Umbilical cord (tissue), 2 donors: Measurements from ENCODE around the gene TACR2. TPM values are rescaled to one million over a fixed set of nuclear protein-coding genes. Genes with fewer than 3 reads are reported as not detected.

Experiments used
- DNase-seq: peaks from one replicate; pipeline ENCODE4 v3.0.0-alpha.2; 2015; ENCODE audit warnings: low spot score
- total RNA-seq: library from RNA; depleted of rRNA; stranded (reverse); fragments of >200 nt; gene quantifications from one replicate; pipeline ENCODE4 v1.2.3, GENCODE V29; 2014; ENCODE audit warnings: low replicate concordance; ENCODE audit not compliant: insufficient read depth

The TACR2 gene
- total RNA-seq, 1 donor from 2014 or later, result 7.9 TPM

DNA sequence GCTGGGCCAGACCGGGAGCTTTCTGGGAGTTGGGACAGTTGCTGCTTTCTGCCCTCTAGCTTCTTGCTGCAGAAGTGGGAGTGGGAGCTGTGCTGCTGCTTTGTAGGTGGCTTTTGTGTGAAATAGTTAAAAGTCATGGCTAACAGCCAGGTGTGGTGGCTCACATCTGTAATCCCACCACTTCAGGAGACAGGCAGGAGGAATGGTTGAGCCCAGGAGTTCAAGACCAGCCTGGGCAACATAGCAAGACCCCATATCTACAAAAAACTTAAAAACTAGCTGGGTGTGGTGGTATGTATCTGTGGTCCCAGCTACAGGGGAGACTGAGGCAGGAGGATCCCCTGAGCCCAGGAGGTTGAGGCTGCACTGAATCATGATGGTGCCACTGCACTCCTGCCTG lies 13.7 kb downstream of the TACR2 start:
- DNase-seq, result no peak

DNA sequence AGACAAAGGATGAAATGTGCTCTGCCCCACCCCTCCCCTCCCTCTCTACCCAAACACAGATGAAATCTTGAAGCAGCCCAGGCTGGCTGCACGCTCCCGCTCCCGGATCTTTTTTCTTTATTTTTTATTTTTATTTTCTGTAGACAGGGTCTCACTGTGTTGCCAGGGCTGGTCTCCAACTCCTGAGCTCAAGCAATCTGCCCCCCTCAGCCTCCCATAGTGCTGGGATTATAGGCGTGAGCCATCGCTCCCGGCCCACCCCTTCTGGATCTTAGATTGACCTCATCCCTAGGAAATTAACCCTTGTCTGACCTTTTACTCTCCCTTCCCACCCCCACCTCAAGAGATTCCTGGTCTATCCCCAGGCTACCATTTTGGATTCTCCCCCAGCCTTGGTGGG lies 14.3 kb downstream of the TACR2 start:
- DNase-seq, result peak; percentile 59

DNA sequence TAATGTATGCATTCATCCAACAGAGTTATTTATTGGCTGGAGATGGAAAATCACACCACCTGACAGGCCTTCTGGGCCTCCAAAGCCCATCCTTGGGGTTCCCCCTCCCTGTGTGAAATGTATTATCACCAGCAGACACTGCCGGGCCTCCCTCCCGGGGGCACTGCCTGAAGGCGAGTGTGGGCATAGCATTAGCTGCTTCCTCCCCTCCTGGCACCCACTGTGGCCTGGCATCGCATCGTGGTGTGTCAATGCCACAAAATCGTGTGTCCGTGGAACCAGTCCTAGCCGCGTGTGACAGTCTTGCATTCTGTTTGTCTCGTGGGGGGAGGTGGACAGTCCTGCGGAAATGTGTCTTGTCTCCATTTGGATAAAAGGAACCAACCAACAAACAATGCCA lies 15.3 kb downstream of the TACR2 start:
- no peak for DNase-seq

DNA sequence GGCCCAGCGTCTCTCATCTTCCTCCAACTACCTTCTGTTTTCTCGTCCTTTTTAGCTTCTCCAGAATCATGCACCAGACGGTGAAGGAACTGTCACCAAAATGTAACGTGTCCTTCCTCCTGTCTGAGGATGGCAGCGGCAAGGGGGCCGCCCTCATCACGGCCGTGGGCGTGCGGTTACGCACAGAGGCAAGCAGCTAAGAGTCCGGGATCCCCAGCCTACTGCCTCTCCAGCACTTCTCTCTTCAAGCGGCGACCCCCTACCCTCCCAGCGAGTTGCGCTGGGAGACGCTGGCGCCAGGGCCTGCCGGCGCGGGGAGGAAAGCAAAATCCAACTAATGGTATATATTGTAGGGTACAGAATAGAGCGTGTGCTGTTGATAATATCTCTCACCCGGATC lies 15.8 kb downstream of the TACR2 start:
- DNase-seq, result no peak

DNA sequence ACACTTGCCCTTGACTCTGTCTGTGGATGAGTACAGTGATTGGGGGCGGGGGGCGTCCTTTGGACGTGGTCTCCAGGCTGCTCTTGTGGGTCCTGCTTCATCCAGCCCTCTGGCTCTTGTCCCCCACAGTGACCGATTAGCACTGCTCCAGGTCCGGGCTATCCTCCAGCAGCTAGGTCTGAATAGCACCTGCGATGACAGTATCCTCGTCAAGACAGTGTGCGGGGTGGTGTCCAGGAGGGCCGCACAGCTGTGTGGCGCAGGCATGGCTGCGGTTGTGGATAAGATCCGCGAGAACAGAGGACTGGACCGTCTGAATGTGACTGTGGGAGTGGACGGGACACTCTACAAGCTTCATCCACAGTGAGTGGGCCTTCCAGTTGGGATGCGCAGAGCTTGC lies 18.3 kb downstream of the TACR2 start:
- DNase-seq, result no peak

DNA sequence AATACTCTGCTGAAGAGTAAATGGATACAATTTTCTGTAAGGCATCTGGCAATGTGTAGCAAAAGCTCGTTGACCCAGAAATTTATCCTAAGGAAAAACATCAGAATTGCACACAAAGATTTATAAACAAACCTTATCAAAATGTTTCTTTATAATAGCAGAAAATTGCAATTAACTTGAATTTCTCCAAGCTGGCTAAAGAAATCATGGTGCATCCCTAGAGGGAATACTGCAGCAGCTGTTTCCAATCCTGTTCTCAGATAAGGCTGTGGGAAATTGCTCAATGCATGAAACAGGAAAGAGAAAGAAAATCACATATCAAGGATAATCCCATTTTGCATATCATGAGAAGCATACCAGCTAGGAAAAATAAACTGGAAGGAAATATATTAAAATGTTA lies 18.7 kb downstream of the TACR2 start:
- peak; percentile 85 for DNase-seq

DNA sequence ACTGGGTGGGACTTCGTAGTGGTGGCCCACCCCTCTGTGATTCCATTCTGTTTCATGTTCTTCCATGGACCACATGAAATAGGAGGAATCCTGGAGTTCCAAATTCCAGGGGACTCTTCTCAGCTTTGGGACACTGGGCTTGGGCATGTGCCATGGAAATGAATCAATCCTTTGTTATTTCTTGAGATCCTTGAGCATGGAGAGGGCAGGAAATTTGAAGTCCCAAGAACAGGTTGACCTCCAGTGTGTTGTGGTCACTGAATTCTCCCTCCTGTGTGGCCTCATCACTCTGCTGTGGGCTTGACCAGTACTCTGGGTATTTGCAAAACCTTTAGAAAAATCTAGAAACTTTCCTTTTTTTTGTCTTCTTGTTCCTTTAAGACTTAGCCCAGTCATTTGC lies 22.7 kb downstream of the TACR2 start:
- no peak for DNase-seq

DNA sequence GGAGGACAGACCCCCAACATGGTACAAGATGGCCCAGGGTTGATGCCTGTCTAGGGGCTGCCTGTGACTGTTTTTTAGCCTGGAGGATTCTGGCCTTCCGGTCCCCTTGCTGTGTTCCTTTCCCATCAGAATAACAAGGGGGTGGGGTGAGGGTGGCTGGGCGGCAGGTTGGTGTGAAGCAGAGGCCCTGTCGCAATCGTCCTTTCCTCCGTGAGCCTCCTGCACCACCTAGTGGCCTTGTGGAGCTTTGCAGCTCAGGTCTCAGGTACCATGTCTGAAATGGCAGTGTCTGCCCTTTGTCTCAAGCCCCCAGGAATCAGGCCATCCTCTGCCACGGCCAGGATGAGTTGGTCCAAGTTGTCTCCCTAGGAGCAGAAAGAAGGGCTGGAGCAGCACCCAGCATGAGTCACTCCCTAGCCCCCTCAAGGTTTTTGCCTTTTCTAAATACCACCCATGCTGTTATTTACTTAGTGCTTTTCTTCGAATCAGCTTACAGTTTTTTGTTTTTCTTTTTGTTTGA lies 24.2 kb downstream of the TACR2 start:
- peak; percentile 85 for DNase-seq

DNA sequence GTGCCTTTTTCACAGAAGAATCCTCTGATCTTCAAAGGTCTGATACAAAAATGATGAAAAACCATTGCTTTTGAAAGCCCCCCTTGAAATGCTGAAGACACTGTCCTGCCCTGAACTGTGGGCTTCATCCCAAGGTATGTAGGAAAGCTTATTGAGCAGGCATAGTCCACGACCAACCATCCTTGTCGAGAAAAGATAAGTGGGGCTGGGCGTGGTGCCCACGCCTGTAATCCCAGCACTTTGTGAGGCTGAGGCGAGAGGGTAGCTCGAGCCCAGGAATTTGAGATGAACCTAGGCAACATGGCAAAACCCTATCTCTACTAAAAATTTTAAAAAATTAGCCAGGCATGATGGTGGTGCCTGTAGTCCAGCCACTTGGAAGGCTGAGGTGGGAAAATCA lies 25.6 kb downstream of the TACR2 start:
- no peak for DNase-seq

DNA sequence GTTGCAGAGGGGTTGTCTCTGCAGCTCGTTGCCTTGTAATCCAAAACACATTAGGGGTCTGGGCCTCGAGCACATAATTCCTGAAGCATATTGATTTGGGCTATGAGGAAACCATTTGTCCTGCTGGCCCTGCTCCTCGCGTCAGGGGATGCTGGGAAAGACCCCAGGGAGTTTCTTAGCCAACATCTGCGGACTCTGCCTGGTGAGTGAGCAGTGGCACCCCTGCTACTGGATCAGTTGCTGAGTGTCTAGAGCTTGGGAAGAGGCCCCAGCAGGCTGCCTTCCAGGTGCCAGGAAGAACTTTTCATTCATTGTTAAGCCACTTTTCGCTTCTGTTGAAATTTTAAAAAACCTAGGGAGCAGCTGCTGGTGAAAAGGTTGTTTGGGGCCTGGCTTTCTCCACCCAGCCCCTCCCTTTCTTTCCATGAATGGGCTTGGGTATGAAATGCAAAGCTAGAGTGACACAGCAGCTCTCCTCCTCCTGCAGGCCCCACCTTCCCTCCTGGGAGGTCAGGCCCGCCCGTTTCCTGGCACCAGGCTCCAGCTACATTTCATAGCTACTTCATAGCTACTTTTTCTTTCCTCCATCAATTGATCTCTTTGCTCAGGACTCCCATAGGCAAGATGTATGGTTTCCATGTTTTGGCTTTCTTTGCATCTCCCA lies 26.8 kb downstream of the TACR2 start:
- no peak for DNase-seq

DNA sequence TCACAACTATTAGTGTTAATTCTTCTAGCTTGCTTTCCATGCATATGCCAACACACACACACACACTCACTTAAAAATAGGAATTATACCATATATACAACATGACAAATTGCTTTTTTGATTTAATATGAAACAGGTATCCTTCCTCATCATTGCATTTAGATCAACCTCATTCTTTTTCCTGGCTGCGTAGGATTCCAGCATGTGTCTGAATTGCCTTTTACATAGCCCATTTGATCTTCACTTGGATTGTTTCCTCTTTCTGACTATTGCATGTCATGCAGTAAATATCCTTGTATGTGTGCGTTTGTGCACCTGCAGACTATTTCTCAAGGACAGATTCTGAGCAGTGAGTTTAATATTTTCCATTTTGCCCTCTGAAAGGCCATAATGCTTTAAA lies 28.2 kb downstream of the TACR2 start:
- no peak for DNase-seq

DNA sequence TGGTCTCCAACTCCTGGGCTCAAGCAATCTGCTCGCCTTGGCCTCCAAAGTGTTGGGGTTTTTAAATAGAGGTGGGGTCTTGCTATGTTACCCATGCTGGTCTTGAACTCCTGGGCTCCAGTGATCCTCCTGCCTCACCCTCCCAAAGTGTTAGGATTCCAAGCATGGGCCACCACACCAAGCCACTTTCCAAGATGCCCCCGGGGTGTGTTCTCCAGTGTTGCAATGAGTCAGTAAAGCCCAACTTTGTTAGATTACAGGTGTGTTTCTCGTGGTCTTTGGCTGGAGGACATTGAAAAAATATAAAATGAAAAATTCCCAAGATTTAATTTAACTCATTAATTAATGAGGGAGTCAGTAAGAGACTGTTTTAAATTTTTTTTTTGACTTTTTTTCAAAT lies 29.2 kb downstream of the TACR2 start:
- DNase-seq, result no peak

DNA sequence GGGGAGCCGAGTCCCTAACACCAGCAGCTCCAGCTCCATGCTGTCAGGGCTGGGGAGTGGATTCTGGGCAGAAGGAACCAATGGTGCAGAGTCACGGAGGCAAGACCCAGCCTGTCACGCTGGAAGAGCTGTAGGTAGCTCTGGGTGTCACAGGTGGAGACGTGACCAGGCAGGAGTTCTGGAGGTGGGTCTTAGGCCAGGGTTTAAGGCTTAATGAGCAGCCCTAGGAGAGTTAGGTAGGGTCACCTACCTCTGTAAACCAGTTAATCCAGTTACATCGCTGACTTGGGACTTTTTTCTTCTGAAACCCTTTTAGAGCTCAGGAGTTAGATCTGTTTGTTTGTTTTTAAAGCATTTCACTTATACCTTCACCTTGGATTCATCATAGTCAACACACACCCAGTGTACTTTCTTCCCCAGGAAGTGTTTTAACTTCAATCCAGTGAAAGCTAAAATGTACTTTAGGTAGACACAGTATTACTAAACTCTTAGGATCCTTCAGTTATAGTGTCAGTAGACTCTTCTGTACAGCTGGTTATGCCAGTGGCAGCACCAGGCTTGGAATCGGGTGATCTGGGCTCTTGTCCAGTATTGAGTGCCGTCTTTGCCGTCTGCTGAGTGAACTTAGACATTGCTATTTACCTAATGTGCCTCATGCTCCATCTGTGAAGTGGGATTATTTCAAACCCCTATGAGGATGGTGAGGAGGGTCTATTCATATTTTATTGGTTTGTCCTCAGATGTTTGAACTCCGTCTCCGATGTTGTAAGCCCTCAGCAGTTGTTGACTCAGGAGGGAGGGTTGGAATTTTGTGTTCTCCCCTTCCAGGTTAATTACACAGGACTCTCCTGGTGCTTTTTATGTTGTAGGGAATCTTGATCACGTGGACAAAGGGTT lies 31.0 kb downstream of the TACR2 start:
- peak; percentile 63 for DNase-seq

DNA sequence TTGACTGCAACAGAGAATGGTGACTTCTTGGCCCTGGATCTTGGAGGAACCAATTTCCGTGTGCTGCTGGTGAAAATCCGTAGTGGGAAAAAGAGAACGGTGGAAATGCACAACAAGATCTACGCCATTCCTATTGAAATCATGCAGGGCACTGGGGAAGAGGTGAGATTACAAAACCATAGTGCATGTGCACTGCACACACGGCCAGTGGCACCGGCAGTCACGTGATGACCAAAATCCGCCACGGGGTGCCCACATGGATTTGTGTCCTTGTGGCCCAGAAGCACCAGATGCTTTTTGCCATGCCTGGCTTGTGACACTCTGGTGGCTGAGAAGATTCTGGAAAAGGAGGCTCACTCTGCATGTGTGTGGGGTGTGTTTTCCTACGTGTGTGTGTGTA lies 32.4 kb downstream of the TACR2 start:
- no peak for DNase-seq

DNA sequence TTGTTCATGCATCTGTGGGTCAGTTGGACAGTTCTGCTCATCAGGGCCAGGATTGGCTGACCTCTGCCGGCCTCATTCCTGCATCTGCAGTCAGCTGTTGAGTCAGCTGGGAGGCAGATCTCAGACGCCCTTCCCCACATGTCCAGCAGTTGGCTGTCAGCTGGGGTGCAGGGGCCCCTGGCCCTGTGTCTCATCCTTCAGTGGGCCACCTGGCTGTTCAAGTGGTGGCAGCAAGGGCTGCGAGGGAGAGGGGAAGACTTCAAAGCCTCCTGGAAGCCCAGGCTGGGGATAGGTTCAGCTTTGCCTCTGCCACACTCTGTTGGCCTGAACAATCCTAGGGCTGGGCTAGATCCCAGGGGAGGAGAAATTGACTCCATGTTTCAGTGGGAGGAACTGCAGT lies 33.2 kb downstream of the TACR2 start:
- no peak for DNase-seq

DNA sequence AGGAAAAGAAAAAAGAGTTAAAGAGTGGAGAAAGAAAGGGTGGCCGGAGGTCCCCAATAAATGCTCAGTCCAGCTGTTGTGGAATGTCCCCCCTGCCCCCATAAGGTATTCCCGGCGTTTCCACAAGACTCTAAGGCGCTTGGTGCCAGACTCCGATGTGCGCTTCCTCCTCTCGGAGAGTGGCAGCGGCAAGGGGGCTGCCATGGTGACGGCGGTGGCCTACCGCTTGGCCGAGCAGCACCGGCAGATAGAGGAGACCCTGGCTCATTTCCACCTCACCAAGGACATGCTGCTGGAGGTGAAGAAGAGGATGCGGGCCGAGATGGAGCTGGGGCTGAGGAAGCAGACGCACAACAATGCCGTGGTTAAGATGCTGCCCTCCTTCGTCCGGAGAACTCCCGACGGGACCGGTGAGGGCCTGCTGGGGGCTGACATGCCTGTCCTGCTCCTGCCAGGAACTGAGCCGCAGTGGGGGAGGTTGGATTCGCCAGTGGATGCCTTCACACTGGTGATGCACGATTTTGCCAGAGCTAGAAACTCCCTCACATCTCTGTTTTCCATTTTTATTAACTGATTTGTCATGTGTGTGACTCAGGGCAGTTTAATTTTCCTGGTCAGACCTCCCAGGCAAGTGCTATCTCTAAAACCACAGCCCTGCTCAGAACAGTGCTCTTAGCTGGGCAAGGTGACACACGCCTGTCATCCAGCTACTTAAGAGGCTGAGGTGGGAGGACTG lies 34.2 kb downstream of the TACR2 start:
- DNase-seq, result no peak

DNA sequence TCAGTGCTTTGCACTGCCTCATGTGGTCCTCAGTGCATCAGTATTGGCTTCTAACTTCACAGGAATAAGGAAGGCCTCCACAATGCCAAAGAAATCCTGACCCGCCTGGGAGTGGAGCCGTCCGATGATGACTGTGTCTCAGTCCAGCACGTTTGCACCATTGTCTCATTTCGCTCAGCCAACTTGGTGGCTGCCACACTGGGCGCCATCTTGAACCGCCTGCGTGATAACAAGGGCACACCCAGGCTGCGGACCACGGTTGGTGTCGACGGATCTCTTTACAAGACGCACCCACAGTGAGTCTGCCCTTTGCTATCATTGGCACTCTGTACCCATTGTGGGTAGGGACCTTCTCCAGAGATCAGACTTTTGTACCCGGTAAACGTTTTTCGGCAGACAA lies 36.9 kb downstream of the TACR2 start:
- DNase-seq, result no peak

DNA sequence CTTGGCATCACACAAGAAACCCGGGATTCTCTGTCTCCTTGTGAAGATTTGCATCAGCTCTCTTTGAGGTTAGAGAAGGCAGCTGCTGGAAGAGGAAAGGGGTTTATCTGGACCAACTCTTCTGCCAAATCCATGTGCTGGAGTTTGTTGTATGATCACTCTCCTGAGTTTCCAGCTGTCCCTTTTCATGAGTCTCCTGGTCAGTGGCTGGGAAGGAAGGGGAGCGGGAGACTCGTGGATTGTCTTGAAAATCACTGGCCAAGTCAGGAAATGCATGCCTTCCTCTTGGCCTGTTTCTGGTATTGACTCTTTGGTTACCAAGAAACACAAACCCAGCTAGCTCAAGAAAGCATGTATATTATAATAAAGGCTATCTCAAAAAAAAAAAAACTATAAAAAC lies 38.8 kb downstream of the TACR2 start:
- peak; percentile 81 for DNase-seq

DNA sequence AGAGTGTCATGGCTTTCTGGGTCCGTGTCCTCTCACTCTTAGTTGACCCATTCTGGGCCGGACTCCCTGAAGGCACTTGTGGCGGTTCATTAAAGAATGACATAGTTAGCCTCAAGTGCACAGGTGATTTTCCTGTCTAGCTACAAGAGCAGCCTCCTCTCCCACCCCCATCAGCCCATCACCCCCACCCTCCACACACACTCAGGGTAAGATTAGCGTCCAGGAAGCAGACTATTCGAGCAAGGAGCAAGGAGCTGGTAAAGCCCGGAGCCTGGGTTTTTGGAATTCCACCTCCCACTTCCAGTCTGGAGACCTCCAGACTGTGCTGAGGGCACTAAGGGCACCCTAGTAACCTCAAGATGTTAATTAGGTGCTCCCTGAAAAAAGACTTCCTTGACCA lies 39.5 kb downstream of the TACR2 start:
- no peak for DNase-seq

DNA sequence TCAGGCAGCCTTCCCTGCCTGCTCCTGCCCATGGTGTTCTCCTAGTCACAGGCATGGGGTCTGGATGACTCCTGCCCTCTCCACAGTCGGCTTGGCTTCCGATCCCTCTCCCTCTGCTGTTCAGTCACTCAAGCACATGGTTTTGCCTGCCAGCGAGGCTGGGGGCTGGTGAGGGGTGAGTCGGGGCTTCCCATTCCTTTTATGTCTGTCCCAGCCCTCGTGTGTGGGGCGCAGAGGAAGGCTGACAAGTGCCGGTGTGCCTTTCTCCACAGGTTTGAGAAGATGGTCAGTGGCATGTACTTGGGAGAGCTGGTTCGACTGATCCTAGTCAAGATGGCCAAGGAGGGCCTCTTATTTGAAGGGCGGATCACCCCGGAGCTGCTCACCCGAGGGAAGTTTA lies 40.1 kb downstream of the TACR2 start:
- no peak for DNase-seq

DNA sequence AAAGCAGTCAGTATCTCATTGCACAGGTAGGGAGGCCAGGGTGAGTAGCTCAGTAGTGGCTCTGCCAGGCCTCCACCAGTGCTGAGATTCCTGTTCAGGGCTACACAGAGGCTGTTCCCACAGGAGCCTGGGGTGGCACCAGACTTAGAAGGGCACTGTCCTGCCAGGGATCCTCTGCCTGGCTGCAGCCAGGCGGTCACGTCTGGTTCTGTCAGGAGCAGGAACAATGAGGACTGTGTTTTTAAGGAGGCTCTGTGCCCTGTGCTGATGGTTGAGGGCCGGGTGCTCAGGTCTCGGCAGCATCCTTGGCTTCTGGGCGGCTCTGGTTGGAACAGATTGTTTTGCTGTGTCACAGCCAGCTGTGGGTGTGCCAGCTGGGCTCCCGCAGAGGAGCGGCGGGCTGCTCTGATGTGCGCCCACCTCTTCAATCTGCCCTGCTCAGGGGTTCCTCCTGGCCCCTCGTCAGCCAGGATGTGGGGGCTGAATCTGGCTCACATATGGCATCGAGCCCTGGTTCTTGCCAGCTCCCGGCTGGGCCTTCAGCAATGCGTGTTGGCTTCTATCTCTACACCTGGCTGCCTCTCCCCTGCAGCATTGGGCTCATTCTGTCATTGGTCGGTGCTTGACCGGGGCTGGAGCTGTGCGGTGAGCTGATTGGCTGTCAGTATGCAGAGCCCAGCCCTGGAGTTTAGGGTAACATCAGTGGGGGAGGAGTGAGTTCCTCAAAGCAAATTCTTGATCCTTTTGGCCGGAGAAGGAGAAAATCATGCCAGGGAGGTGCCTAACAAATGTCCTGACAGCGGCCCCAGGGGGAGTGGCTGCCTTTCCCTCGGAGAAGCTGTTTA lies 41.2 kb downstream of the TACR2 start:
- DNase-seq, result peak; percentile 88
